ENCODE measurements around the gene EEF1G. TPM values are rescaled to one million over a fixed set of nuclear protein-coding genes. Genes with fewer than 3 reads are reported as not detected.
A peak's percentile ranks its signal among the peaks of the same experiment; 100 is the strongest.

The EEF1G gene
- total RNA-seq, 1 experiment from 2014 or later = 2,004 TPM

- no TSS peak for BruUV-seq (replicated peaks)
- no peaks in the 10 kb centered on the region for H3K4me1 ChIP-seq
- H3K4me3 ChIP-seq (ENCODE audit: low read depth, low read length) = no peak overlapping the region
- Mint-ChIP-seq H3K36me3 (ENCODE audit: insufficient read depth, unreplicated experiment) (peaks cover 100% of the 10 kb centered on the region), H3K4me3 (ENCODE audit: unreplicated experiment) (no peak overlapping the region), H3K4me1 (ENCODE audit: low read depth, unreplicated experiment) (peaks cover 7% of the 10 kb centered on the region), H3K9me3 (ENCODE audit: unreplicated experiment) (peaks cover 15% of the 10 kb centered on the region), H3K27ac (ENCODE audit: unreplicated experiment) (peak overlapping the region; percentile 49), H3K27me3 (ENCODE audit: insufficient read depth, unreplicated experiment) (no peaks in the 10 kb centered on the region)
- peaks cover 21% of the 10 kb centered on the region for H3K36me3 ChIP-seq (ENCODE audit: control insufficient read depth, insufficient read depth, low read length)
- no peak for TF ChIP-seq CTCF (IDR thresholded peaks at IDR 0.05; ENCODE audit: insufficient read depth in 1 of 2, low read depth in 1 of 2, low read length in 1 of 2, severe bottlenecking in 1 of 2, unreplicated experiment in 1 of 2)
- ChIA-PET POLR2A (no interaction called here), CTCF (no interaction called here)
- H3K9me3 ChIP-seq = no peaks in the 10 kb centered on the region
- intact Hi-C loops (cut with micrococcal nuclease; ENCODE audit: unreplicated experiment) = no loop called here
- H3K27me3 ChIP-seq (replicated peaks; ENCODE audit: control insufficient read depth, insufficient read depth, low read length) = no peaks in the 10 kb centered on the region
- no peak for DNase-seq
These were observed 41.6 kb downstream of the EEF1G start for GRCh38 chr11:62532096-62532495.

- intact Hi-C loops (cut with micrococcal nuclease; ENCODE audit: unreplicated experiment) = no loop called here
- peaks cover 6% of the 10 kb centered on the region for H3K36me3 ChIP-seq (ENCODE audit: control insufficient read depth, insufficient read depth, low read length)
These were observed 56.8 kb downstream of the EEF1G start for GRCh38 chr11:62516736-62517371.

DNA sequence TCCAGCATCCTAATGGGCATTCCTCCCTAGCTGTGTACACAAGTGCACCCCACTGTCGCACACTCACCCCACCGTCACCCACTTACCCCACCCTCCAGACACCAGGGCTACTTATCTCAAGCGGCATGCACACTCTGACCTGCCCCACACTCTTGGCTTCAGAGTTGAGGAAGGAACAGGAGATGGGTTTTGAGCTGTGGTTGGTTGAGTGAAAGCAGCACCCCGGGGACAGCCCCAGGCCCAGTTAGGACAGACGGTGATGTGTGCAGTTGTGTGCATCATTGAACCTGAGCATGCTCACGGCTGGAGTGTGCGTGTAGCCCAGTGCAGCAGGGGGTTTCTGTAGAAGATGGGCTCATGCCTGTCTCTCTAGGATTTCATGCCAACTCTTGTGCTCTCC is 59.5 kb downstream of the EEF1G start:
- H3K4me3 Mint-ChIP-seq (ENCODE audit: unreplicated experiment) = no peak overlapping the region
- H3K4me1 Mint-ChIP-seq (ENCODE audit: low read depth, unreplicated experiment) = peaks cover 20% of the 10 kb centered on the region
- Histone ChIP-seq H3K36me3 (ENCODE audit: control insufficient read depth, insufficient read depth, low read length) (peaks cover 4% of the 10 kb centered on the region), H3K4me1 (peaks cover 34% of the 10 kb centered on the region), H3K4me3 (ENCODE audit: low read depth, low read length) (no peak overlapping the region), H3K9me3 (no peaks in the 10 kb centered on the region), H3K27me3 (replicated peaks; ENCODE audit: control insufficient read depth, insufficient read depth, low read length) (no peaks in the 10 kb centered on the region)
- POLR2A ChIA-PET = interaction anchor here (1.2 kb wide), 1 partner anchor 39 kb away, joined by 4 read pairs; no protein-coding TSS in a partner anchor
- H3K27ac Mint-ChIP-seq (ENCODE audit: unreplicated experiment) = peak overlapping the region; percentile 66
- TF ChIP-seq CTCF (IDR thresholded peaks at IDR 0.05; ENCODE audit: insufficient read depth in 1 of 2, low read depth in 1 of 2, low read length in 1 of 2, severe bottlenecking in 1 of 2, unreplicated experiment in 1 of 2) = no peak
- intact Hi-C loops (cut with micrococcal nuclease; ENCODE audit: unreplicated experiment) = loop anchor here (2.0 kb wide), 1 partner anchor 13 kb away; no protein-coding TSS in a partner anchor
- H3K36me3 Mint-ChIP-seq (ENCODE audit: insufficient read depth, unreplicated experiment) = peaks cover 73% of the 10 kb centered on the region
- CTCF ChIA-PET = interaction anchor here (0.6 to 1.2 kb wide), 6 partner anchors 29 to 122 kb away, joined by 3 to 5 read pairs (median 4); no protein-coding TSS in a partner anchor
- H3K27me3 Mint-ChIP-seq (ENCODE audit: insufficient read depth, unreplicated experiment) = no peaks in the 10 kb centered on the region
- peaks cover 9% of the 10 kb centered on the region for H3K9me3 Mint-ChIP-seq (ENCODE audit: unreplicated experiment)
- no peak for DNase-seq
- no TSS peak for BruUV-seq (replicated peaks)

More at GRCh38 chr11:62516736-62517371, 56.8 kb downstream of the EEF1G start:
- H3K9me3 ChIP-seq = no peaks in the 10 kb centered on the region
- ChIA-PET POLR2A (no interaction called here), CTCF (interaction anchor here (1.3 to 1.6 kb wide), 2 partner anchors 26 to 44 kb away, joined by 3 read pairs; no protein-coding TSS in a partner anchor)
- H3K4me3 Mint-ChIP-seq (ENCODE audit: unreplicated experiment) = no peak overlapping the region
- TSS peak; percentile 4 for BruUV-seq (replicated peaks)
- H3K27ac Mint-ChIP-seq (ENCODE audit: unreplicated experiment) = peak overlapping the region; percentile 74
- no peaks in the 10 kb centered on the region for H3K27me3 ChIP-seq (replicated peaks; ENCODE audit: control insufficient read depth, insufficient read depth, low read length)
- peaks cover 20% of the 10 kb centered on the region for H3K4me1 Mint-ChIP-seq (ENCODE audit: low read depth, unreplicated experiment)
- H3K27me3 Mint-ChIP-seq (ENCODE audit: insufficient read depth, unreplicated experiment) = no peaks in the 10 kb centered on the region
- H3K36me3 Mint-ChIP-seq (ENCODE audit: insufficient read depth, unreplicated experiment) = peaks cover 98% of the 10 kb centered on the region
- H3K4me1 ChIP-seq = peaks cover 27% of the 10 kb centered on the region
- no peak overlapping the region for H3K4me3 ChIP-seq (ENCODE audit: low read depth, low read length)
- peaks cover 9% of the 10 kb centered on the region for H3K9me3 Mint-ChIP-seq (ENCODE audit: unreplicated experiment)
- TF ChIP-seq CTCF (IDR thresholded peaks at IDR 0.05; ENCODE audit: insufficient read depth in 1 of 2, low read depth in 1 of 2, low read length in 1 of 2, severe bottlenecking in 1 of 2, unreplicated experiment in 1 of 2) = no peak
- no peak for DNase-seq

All from Caco-2 (cell line).